ENCODE results near the gene PDHB.
"Not testable (repeated sequence)": the region's sequence is repeated elsewhere in the genome, so short reads cannot be mapped to it uniquely, and the experiment has no call there.

Gene PDHB

DNA sequence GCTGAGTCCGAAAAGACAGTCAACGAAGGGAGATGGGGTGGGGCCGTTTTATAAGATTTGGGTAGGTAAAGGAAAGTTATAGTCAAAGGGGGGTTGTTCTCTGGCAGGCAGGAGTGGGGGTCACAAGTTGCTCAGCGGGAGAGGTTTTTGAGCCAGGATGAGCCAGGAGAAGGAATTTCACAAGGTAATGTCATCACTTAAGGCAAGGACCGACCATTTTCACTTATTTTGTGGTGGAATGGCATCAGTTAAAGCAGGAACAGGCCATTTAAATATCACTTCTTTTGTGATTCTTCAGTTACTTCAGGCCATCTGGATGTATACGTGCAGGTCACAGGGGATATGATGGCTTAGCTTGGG, 7.3 kb upstream of the PDHB start:
- in situ Hi-C loops (cut with MboI; ENCODE audit: low sequenced_read_pairs), result not testable (repeated sequence)

DNA sequence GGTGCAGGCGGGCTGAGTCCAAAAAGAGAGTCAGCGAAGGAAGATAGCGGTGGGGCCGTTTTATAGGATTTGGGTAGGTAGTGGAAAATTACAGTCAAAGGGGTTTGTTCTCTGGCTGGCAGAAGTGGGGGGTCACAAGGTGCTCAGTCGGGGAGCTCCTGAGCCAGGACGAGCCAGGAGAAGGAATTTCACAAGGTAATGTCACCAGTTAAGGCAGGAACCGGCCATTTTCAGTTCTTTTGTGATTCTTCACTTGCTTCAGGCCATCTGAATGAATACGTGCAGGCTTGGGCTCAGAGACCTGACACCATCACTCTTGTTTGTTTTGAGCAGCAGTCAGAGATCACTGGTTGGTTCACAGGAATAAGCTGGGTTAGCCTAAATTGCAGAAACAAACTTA, 3.6 kb upstream of the PDHB start:
- in situ Hi-C loops (cut with MboI; ENCODE audit: low sequenced_read_pairs), result not testable (repeated sequence)

DNA sequence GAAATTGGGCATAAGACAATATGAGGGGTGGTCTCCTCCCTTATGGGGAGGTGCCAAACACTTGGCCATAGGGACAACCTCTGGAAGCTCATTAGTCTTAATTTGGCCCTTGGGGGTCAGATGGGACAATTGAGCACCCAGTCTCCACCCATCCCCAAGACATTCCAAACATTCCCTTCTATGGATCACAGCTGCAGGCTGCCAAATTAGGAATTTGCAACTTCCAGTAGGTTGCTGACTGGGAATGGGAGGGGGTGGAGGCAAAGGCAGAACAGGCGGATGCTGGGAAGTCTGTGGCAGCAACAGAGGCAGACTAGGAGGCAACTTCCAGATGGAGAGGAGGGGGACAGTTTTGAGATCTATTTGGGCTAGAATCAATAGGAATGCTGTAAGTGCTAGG, 1.4 kb upstream of the PDHB start:
- in situ Hi-C loops (cut with MboI; ENCODE audit: low sequenced_read_pairs), result no loop called here

DNA sequence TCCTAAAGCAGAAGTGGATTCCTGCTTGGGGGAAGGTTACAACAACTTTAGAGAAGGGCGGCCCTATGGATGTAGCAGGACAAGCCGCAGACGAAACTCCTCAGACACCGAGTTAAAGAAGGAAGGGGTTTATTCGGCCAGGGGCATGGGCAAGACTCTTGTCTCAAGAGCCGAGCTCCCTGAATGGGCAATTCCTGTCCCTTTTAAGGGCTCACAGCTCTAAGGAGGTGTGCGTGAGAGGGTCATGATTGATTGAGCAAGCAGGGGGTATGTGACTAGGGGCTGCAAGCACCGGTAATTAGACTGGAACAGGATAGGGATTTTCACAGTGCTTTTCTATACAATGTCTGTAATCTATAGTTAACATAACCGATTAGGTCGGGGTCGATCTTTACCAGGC, 879 bp upstream of the PDHB start:
- in situ Hi-C loops (cut with MboI; ENCODE audit: low sequenced_read_pairs), result no loop called here

DNA sequence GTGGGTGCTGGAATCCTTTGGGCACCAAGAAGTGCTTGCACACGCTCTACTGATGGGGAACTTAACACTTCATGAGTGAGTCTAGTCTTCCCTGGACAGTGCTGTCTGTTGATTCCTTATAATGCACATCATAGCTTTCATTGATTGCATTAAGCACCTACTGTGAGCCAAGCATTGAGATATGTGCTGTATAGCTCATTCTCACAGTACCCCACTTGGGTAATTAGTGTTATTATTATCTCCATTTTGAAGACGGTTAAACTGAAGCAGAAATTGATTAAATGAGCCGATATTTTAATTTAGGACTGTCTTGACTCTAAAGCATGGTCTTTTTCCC, 504 bp upstream of the PDHB start:
- in situ Hi-C loops (cut with MboI; ENCODE audit: low sequenced_read_pairs), result no loop called here

DNA sequence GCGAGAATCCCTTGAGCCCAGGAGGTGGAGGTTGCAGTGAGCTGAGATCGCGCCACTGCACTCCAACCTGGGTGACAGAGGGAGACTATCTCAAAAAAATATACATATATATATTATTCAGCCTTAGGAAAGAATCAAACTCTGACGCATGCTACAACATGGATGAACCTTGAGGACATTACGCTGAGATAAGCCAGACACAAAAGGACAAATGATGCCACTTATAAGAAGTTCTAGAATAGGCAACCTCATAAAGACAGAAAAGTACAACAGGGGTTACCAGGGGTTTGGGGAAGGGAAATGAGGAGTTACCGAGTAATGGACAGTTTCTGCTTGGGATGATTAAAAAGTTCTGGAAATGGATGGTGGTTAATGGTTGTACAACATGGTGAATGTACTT, 727 bp downstream of the PDHB start:
- in situ Hi-C loops (cut with MboI; ENCODE audit: low sequenced_read_pairs), result no loop called here

DNA sequence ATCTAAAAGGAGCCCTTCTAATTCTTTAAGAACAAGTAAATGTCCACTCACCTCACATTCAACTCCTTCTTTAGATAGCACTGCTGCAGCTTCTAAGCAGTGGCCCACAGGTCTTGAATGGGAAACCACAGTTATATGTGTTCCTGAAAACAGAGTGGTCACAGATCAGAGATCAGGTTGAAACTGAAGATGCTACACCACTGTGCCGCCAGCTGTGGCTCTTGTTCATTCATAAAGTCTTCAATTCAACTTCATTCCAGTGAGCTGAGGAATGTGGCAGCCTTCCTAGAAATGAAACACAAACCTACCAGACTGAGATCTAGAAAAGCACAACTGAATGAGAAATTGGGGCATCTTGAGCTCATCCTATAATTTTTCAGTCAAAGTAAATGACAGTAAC, 4.0 kb downstream of the PDHB start:
- in situ Hi-C loops (cut with MboI; ENCODE audit: low sequenced_read_pairs), result no loop called here

DNA sequence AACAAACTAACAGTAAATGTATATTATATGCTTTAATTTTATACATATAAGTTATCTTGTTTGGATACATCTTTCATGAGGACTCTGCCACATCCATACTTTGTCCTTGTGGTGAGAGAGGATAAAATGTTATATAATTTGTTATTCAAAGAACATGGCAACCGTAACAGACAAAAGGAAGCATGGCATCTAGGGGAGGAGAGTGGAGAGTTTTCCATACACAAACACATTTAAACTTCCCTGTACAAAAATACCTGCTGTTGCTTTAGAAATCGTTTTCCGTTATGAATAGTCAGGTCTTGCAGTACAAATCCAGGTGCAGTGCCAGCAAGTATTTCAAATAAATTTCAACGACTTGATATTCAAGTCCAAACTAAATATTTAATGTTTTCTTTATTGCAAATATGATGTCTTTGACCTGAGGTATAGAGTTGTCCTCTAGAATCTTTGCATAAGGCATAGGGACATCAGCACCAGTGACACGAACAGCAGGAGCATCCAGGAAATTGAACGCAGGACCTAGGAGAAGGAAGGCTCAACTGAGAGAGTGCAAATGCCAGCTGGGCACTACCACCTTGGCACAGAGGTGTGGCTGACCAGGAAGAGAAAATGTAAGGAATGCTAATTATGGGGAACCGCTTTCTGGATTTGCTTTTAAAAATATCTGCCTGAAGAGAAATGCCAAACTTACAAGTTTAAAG, 5.8 kb downstream of the PDHB start:
- in situ Hi-C loops (cut with MboI; ENCODE audit: low sequenced_read_pairs), result no loop called here

DNA sequence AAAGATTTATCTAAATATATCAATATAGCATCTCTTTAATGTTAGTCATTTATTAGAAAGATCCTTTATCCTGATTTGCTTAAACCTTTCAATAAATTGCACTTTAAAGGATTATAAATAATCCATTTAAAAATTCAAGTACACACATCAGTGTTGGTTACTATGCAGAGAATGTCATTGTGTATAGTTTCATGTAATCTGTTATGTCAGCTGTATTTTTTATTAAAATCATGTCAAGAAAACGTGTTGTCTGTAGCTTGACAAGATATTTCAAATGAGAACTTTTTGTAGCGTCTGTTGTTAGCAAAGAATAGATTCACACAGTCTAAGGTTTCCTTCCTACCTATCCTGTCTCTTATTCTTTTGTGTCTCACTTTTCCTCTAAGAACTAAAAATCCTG, 7.8 kb downstream of the PDHB start:
- in situ Hi-C loops (cut with MboI; ENCODE audit: low sequenced_read_pairs), result no loop called here

DNA sequence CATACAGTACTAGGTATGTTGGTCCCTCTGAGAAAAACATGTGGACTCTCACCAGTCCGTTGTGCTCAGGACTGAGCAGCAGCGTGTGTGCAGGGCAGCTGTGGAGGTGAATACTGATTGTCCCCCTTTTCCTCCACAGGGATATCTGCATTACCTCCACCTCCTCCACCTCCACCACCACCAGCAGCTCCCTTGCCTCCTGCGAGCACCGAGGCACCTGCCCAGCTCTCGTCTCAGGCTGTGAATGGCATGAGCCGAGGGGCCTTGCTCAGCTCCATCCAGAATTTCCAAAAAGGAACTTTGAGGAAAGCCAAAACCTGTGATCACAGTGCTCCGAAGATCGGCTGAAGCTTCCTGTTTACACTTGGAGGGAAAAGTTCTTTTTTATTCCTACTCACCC, 9.0 kb downstream of the PDHB start:
- in situ Hi-C loops (cut with MboI; ENCODE audit: low sequenced_read_pairs), result no loop called here

DNA sequence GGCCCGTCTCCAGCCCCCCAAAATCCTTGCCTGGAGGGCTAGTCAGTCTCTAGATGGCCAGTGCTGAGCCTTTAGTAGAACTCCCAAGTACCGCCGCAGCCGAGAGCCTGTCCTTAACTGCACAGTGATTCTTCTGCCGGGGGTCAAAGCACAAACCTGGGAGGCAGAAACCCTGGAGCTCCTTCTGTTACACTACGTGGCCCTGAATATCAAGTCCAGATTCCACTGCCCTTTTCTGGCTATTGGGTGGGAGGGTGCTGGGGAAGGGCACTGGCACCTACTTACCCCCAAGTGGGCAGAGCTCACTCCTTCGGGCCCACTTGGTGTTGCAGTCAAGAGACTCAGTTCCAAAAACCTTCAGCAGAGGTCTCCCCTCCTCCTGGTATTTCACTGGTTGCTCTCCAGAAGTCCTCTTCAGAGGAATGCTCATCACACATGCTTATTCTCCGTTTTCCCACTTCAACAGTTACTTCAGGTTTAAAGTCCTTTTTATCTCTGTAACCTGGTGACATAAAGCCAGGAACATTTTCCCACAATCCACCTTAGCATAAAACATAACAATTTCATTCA, 10.8 kb downstream of the PDHB start:
- in situ Hi-C loops (cut with MboI; ENCODE audit: low sequenced_read_pairs), result no loop called here

DNA sequence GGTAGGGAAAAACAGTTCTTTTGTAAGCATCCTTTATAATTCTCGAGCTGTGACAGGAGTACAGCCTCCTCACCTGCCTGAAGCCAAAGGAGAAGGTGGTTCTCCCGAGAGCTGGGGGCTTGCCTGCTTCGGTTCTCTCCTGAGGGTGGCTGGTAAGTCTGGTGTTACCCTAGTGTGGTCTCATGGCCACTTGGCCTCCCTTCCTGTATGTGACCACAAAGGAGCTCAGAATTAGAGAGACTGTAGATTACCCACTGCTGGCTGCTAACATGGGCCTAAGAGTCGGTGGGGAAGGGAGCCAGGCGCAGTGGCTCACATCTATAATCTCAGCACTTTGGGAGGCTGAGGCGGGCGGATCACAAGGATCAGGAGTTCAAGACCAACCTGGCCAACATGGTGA, 12.6 kb downstream of the PDHB start:
- in situ Hi-C loops (cut with MboI; ENCODE audit: low sequenced_read_pairs), result no loop called here

DNA sequence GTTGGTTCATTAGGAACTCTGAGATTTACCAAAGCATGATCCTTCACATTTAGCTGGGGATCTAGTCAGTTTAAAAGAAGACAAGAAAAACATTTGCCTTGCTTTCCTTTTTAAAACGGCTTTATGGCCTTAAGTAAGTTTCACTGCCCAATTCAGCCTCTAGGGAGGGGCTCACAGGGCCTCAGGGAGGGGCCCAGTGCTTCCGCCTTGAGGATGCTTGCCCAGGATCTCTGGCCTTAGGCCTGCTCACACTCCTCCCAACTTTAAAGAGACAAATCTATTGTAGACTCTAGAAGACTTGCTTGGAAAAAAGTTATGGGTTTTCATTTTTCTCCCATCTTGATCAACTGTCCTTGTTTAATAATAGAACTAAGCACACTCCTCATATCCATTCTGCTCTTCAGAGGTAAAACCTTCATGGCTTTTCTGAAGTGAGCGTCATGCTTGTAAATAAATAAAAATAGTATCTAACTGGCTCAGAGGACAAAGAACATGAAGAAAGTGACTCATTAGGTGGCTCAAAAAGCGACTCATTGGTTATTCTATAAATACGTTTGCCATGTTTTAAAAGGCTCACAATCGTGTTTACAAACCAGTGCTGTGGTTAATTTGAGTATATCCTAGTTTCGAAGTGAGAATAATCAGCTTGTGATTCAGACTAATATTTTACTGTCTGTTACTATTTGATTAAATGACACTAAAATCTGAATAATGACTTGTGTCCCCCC, 13.7 kb downstream of the PDHB start:
- in situ Hi-C loops (cut with MboI; ENCODE audit: low sequenced_read_pairs), result no loop called here

DNA sequence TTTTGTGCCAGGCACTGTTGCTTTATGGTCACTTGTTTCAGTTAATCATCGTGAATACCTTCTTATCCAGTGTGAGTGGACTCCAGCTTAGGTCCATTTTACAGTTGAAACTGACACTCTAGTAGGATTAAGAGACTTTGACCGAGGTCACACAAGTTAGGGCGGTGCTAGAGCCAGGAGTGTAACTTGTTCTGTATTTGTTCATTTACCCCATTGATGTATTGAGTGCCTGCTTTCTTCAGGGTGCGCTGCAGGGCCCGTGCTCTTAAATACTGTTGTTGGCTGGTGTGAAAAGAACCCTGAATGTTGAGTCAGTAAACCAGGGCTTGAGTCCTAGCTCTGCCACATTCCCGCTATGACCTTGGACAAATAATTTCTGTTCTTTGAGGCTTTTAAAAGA, 15.4 kb downstream of the PDHB start:
- in situ Hi-C loops (cut with MboI; ENCODE audit: low sequenced_read_pairs), result no loop called here

DNA sequence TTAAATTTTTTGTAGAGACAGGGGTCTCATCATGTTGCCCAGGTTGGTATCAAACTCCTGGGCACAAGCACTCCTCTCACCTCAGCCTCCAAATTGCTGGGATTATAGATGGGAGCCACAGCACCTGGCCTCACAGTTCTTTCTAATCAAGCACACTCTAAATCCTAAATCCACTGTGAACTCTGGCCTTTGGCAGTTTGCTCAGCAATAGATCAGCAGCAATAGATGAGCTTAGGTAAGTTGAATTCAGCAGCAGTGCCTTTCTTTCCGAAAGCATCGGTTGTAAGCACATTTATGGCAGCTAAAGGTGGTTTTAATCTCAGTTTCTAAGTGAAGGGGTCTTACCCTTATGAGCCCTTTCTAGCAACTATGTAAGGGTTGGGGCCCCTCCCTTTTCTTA, 16.6 kb downstream of the PDHB start:
- in situ Hi-C loops (cut with MboI; ENCODE audit: low sequenced_read_pairs), result no loop called here

DNA sequence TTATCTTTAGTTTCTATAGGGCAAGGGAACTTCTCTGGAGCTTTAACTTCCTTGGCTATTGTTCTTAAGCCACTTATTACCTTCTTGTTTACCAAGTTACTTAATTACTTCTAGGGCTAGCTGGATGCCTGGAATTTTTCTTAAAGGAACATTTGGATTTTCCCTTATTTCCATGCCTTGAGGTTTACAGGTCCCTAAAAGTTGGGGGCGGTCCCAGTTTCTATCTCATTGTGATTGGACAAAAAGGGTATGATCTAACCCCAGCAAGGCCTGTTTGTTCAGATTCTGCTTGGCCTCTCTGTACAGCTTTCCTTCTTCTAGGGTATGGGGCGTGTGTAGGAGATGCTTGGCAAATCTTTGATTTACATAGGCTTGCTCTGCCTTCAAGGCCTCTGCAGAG, 17.4 kb downstream of the PDHB start:
- in situ Hi-C loops (cut with MboI; ENCODE audit: low sequenced_read_pairs), result no loop called here

DNA sequence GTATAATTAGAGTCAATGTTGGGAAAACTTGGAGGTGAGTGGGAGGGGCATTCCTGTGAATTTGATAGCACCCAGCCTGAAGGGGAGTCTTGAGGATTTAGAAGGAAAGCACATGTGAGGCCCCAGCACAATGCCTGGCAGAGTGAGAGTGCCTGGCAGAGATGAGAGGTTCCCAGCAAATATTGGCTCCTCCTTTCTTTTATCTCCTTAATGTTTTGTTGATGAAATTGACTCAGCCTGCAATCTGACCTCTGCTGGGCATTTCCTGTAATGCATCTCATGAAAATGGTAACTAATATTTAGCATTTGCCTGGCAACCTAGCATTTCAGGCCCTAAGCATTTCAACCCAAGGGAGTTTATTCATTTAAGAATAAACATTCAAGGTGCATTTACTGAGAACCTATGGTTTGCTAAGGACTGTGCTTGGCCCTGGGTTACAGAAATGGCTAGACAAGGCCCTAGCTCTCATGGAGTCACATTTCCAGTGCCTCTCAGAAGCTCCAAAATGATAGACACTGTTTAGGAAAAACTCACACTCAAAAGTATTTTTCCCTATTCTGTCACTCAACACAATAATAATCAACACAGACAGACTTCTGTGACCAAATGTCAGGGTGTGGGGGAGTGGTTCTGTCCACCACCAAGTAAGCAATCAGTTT, 19.0 kb downstream of the PDHB start:
- in situ Hi-C loops (cut with MboI; ENCODE audit: low sequenced_read_pairs), result no loop called here

DNA sequence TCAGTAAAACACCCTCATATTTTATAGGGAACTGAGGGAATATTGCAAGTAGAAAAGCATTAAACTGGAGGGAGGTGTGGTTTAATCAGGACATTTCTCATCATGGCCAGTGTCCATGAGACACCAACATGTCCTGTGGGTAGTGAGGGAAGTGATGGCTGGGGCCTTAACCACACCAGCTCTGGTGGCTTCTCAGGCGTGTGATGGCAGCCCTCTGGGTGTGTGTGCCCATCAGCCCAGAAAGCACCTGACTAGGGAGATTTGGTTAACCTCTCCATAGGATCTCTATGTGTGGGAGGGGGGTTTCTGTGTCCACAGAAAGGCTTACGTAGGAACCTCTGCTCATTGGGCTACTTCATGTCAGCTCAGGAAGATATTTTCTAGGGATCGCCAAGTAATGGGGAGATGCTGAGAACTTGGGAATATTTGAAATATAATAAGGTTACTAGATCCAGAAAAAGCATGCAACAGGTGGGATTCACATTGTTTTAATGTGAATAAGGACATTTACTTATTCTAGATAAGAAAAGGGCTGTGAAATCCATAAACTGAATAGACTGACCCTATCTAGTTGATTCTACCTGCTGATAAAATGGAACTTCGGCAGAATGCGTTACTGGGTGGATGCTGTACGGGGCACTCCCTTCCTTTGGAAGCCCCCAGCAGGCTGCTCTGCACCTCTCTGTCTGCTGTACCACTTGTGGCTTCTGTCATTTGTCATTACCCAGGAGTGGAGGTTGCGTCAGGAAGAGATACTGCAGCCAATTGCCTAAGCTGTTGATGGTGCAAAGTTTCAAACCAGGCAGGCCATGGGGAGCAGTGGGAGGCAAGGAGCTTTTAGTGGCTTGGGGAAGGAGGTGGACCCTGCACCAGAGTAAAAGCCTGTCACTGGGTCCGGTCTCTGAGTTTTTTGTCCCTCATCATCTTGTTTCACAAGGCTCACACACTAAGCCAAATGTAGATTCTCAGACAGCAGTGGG, 21.5 kb downstream of the PDHB start:
- in situ Hi-C loops (cut with MboI; ENCODE audit: low sequenced_read_pairs), result no loop called here

DNA sequence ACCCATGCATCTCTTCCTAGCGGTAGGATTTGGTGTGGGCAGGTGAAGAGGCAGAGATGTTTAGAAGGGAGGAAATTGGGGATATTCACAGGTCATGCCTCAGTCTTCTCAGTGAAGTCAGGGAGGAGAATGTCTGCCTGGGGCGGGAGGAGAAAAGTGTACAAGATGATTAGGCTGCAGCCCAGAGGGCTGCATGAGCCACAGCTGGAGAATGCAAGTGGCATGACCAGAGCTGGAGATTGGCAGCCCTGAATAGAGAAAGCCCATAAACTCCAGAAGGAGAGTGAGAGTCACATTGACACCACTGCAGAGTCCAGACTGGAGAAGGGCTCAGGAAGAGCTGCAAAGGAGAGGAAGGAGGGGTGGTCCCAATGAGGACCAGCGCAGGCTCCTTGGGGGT, 22.6 kb downstream of the PDHB start:
- in situ Hi-C loops (cut with MboI; ENCODE audit: low sequenced_read_pairs), result no loop called here

DNA sequence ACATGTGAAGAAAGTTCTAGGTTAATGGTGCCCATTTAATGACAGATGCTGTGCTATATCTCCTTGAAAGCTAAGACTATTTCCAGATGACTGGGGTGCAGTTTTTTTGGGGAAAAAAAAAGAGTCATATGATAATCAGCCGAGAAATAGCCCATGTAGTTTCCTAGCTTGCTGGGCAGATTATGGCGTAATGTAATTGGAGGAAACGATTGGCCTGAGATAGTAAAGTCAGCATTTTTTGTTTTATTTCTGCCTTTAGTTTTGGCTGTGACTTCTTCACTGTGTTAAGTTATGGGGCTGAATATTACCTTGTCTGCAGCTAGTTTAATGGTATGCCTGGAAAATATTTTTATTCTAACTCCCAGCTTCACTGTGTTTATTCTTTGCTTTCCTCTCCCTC, 24.0 kb downstream of the PDHB start:
- in situ Hi-C loops (cut with MboI; ENCODE audit: low sequenced_read_pairs), result no loop called here

DNA sequence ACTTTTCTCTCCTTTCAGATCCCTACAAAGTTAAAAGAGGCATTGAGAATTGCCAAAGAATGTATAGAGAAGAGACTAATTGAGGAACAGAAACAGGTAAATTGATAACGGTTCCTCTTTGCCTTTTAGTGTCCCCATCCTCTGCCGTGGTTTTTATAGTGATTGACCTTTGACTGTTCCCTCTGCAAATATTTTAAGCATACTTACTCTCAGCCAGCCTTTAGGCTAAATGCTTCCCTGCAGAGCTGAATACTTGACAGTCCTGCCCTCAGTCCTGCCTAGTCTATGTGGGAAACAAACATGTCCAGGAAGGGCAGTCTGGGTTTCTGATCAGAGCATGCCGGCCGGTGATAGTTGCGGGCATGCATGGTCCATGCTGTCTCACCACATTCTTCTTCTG, 24.7 kb downstream of the PDHB start:
- in situ Hi-C loops (cut with MboI; ENCODE audit: low sequenced_read_pairs), result no loop called here
